GM19452 (cell line): Measurements from ENCODE around the gene HS2ST1.
"Not testable (repeated sequence)": the region's sequence is repeated elsewhere in the genome, so short reads cannot be mapped to it uniquely, and the experiment has no call there.

Experiments
- ATAC-seq: cut with Tn5 transposase; IDR thresholded peaks from one replicate; pipeline ENCODE4 v1.9.1; 2021; ENCODE audit not compliant: unreplicated experiment

The HS2ST1 gene

DNA sequence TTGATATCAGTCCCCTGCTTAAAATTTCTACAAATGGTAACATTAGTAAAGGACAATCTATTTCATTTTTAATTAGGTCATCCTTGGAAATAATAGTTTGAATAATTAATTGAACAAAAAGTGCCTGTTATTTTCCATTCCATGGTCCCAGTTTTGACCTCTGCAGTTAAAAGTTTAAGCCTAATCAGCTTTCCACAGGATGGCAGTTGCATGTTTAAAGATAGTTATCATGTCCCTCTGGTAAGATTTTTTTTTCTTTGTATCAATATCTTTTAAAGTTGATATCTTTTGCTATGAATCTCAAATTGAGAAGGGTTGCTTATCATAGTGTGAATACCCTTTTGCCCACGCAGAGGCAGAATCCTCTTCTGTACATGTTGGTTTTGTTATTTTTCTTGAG lies 90.4 kb downstream of the HS2ST1 start:
- ATAC-seq: no peak

GRCh38 chr1:87007323-87007722 lies 92.9 kb downstream of the HS2ST1 start:
- peak; percentile 91 for ATAC-seq

GRCh38 chr1:87013385-87013784 lies 99.0 kb downstream of the HS2ST1 start:
- not testable (repeated sequence) for ATAC-seq

- ATAC-seq: no peak
Observed at GRCh38 chr1:87017998-87018672, 103.7 kb downstream of the HS2ST1 start.

DNA sequence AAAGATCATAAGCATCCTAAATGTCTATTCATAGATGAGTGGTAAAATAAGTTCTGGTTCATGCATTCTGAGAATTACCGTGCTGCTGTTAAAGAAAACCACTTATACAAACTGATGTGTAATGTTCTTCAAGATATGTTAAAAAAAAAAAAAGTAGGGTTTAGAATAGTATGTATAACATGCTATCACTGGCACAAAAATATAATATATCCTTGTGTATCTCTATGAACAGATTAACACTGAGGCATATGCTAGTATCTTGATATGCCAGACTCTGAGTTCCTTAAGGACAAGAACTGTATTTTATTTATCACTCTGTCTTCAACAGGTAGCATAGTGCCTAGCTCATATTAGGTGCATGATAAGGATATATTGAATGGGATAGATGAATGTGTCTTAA lies 108.9 kb downstream of the HS2ST1 start:
- ATAC-seq: no peak

DNA sequence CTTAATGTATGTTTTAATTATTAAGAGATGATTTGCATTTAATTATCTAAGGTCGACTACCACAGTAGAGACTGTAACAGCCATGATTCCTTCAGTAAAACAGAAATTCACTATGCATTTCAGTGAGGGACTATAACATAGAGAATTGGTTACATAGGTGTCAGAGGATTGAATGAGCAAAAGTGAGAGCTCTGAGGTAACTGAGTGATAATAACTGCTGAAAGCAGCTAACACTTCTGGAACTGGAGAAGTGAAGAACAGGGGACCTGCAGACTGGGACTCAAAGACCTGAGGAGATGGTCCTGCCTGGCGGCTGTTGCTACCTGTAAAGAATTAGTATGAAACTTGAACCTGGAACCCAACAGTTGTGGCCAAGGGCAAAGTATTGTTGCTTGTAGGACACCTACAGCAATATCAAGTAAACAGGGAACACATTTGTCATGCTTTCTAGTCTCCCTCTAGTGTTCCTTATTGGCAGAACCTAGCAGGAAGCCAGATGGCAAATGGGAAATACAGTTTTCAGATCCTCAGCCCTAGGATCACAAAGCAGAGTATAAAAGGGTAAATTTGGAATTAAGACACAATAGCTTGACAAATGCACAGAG lies 110.6 kb downstream of the HS2ST1 start:
- peak; percentile 72 for ATAC-seq

GRCh38 chr1:87027561-87027960 lies 113.1 kb downstream of the HS2ST1 start:
- ATAC-seq: not testable (repeated sequence)

DNA sequence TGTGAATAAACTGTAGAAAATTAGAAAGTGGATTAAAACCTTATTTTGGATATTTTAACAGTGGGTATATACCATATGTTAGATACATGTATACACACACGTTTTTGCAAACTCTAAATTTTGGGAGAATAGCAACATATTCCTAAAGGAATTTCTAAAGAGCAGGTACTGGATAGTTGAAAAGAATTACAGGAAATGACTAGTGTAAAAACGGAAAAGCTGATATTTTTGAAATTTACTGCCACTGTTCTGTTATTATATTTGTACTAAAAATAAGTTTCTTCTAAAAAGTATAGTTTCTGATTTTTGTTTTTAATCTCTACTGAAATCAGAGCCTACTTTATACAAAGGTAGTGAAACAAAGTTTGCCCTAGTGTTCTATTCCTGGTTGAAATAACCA lies 114.1 kb downstream of the HS2ST1 start:
- ATAC-seq: no peak

DNA sequence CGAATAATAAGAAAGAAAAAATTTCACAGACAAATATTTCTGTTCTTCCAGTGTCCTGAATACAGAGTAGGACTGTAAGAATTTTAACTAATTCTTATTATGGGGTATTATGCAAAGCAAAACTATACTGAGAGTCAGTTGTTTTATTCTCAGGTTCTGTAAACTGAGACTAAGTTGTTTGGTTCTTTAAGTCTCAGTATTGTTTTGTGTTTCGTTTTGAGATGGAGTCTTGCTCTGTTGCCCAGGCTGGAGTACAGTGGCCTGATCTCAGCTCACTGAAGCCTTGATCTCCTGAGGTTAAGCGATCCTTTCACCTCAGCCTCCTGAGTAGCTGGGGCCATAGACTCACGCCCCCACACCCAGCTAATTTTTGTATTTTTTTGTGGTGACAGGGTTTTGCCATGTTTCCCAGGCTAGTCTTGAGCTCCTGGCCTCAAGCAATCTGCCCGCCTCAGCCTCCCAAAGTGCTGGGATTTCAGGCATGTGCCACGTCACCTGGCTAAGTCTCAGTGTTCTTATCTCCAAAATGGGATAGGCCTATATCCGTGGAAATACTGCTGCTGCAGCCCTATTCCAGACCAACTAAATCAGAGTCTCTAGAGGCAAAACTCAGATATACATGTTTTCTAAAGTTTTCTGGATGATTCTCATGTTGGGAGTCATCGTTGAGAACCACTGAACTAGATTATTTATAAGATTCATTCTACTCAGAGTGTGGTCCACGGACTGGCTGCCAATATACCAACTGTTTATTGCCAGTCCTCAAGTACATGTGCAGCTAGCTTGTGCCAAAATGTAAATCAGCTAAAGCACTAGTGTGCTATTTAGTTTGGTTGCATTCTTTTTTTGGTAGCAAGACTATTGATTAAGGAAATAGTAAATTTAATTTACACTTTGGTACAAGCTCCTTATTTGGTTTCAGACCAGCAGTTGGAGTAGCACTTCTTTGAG lies 116.6 kb downstream of the HS2ST1 start:
- peak; percentile 92 for ATAC-seq

- ATAC-seq: no peak
Observed at GRCh38 chr1:87034351-87034750, 119.9 kb downstream of the HS2ST1 start.

GRCh38 chr1:87039096-87039495 lies 124.7 kb downstream of the HS2ST1 start:
- no peak for ATAC-seq

DNA sequence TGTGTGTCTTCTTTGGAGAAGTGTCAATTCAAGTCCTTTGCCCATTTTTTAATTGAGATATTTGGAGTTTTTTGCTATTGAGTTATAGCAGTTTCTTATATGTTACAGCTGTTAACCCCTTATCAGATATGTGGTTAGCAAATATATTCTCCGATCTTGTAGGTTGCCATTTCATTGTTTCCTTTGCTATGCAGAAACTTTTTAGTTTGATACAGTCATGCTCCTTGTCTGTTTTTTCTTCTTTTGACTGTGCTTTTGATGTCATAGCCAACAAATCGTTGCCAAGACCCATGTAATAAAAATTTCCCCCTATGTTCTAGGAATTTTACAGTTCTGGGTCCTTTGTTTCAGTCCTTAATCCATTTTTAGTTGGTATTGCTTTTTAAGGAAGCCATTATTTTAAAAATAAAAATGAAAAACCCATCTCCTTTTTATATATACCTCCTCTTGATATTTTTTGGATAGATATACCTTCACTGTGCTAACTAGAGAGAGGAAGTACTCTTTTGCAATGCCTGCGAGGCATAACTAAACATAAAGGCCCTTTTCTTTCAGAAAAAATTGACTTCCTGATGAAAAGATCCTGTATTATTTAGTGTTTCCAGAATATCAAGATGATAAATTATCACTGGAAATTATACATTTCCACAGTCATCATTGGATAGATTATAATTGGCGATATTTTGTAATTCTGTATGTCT lies 127.8 kb downstream of the HS2ST1 start:
- ATAC-seq: no peak

DNA sequence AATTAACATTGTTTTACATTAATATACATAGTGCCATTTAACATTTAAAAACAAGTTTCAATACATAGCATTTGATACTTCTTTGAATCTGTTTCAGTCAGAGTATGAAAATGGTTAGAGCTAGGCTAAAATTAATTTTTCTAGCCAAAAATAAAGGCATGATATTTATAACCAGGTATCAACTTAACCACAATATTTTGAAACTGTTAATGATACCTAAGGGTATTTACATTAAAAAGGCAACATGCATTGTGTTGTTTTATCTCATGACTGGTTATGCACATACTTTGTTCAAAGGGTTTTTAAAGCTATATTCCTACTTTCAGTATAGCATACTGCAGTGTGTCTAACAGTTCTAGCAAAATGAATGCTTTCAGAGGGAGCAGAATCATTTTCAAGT lies 130.0 kb downstream of the HS2ST1 start:
- ATAC-seq: peak; percentile 37

DNA sequence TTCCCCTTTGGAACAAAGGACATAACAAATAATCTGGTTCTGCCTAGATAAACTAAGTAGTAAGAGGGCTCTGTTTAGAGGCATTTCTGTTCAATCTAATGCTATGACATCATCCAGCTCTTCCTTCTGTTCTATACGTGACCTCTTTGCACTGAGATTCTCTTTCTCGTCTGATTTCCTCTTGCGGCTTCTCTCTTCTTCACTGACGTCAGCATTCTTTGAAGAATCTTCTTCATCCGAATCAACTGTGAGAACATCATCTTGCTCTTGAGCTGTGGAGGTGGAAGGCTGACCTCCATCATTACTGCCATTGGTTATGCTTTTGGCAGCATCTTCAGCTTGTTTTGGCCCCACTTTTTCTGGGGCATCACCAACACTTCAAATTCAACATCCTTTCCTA lies 130.4 kb downstream of the HS2ST1 start:
- peak; percentile 55 for ATAC-seq

- peak; percentile 58 for ATAC-seq
Observed at GRCh38 chr1:87045761-87046304, 131.4 kb downstream of the HS2ST1 start.

DNA sequence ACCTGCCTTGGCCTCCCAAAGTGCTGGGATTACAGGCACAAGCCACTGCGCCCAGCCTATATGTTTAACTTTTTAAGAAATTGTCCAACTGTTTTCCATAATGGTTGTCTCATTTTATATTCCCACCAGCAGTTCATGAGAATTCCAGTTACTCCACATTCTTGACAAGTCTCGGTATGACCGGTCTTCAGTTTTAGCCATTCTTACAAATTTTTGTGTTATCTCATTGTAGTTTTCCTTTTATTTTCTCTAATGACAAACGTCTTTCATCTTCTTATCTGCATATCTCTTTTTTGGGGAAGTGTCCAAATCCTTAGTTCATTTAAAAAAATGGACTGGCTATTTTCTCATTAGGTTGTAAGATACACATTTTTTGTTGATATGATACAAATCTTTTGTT lies 132.5 kb downstream of the HS2ST1 start:
- no peak for ATAC-seq

- no peak for ATAC-seq
Observed at GRCh38 chr1:87048237-87048636, 133.8 kb downstream of the HS2ST1 start.

DNA sequence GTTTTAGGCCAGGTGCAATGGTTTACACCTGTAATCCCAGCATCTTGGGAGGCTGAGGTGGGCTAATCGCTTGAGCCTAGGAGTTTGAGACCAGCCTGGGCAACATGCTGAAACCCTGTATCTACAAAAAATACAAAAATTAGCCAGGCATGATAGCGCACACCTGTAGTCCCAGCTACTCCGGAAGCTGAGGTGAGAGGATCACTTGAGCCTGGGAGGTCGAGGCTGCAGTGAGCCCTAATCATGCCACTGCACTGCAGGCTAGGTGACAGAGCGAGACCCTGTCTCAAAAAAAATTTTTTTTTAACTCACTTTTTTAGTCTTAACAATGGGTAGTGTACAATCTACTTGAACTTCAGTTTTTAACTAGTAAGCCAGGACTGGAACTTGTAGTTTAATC lies 137.5 kb downstream of the HS2ST1 start:
- ATAC-seq: no peak

DNA sequence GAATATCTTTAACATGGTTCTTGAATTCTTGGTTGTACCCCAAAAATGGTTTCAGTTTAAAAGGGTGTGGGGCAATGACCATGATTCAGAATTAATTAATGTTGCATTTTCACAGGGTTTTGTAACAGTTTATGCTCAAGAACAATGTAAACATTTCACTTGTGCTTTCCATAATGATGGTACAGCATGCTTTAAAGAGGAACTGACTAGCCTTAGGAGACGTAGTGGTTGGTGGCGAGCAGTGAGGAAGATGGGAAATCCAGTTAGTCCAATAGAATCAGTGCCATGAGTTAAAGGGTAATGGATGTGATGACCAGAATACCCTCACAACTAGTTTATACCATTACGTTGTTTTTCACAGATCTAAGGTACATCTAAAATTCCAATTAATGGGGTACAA lies 138.0 kb downstream of the HS2ST1 start:
- no peak for ATAC-seq

- no peak for ATAC-seq
Observed at GRCh38 chr1:87052961-87053360, 138.5 kb downstream of the HS2ST1 start.

DNA sequence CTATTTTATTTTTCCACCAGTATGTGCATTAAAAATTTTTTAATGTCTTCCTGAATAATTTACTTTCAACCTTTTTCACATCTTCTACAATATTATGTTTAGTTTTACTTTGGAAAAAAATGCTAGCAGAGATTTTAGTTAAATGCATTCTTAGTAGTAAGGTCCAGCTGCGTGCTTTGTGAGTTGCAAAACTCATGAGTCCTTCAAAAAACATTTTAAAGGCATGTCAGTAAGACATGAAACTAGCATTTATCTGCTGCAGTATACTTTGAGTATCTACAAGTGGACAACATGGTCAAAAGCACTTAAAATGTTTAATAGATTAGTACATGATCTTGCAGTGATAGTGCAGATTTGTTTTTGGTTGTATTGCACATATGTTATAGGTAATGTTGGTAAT lies 139.0 kb downstream of the HS2ST1 start:
- ATAC-seq: no peak
